CD4-positive, alpha-beta T cell treated with Interleukin-6 for 4 hours (primary cell): Measurements from ENCODE around the gene HMGCL.
"Not testable (repeated sequence)": the region's sequence is repeated elsewhere in the genome, so short reads cannot be mapped to it uniquely, and the experiment has no call there.

Source experiments
- DNase-seq: peaks from one replicate; pipeline ENCODE4 v3.0.0-alpha.2; 2020; ENCODE audit warnings: mixed read lengths

The HMGCL gene

GRCh38 chr1:23825762-23826522 lies 713 bp upstream of the HMGCL start:
- no peak for DNase-seq

- DNase-seq = no peak
Observed at GRCh38 chr1:23824711-23825075, 536 bp downstream of the HMGCL start.

GRCh38 chr1:23823767-23824166 lies 1.5 kb downstream of the HMGCL start:
- DNase-seq = no peak

GRCh38 chr1:23817633-23818032 lies 7.6 kb downstream of the HMGCL start:
- no peak for DNase-seq

GRCh38 chr1:23816906-23817305 lies 8.3 kb downstream of the HMGCL start:
- DNase-seq = no peak

GRCh38 chr1:23816361-23816760 lies 8.9 kb downstream of the HMGCL start:
- no peak for DNase-seq

GRCh38 chr1:23814016-23814415 lies 11.2 kb downstream of the HMGCL start:
- no peak for DNase-seq

GRCh38 chr1:23810818-23811540 lies 14.2 kb downstream of the HMGCL start:
- DNase-seq = peak; percentile 57

GRCh38 chr1:23809751-23810171 lies 15.5 kb downstream of the HMGCL start:
- DNase-seq = peak; percentile 87

- no peak for DNase-seq
Observed at GRCh38 chr1:23807453-23807852, 17.8 kb downstream of the HMGCL start.

GRCh38 chr1:23806280-23806679 lies 18.9 kb downstream of the HMGCL start:
- no peak for DNase-seq

GRCh38 chr1:23805025-23805424 lies 20.2 kb downstream of the HMGCL start:
- no peak for DNase-seq

- no peak for DNase-seq
Observed at GRCh38 chr1:23804183-23804835, 20.9 kb downstream of the HMGCL start.

GRCh38 chr1:23803674-23804073 lies 21.6 kb downstream of the HMGCL start:
- no peak for DNase-seq

GRCh38 chr1:23802809-23803342 lies 22.4 kb downstream of the HMGCL start:
- not testable (repeated sequence) for DNase-seq

- DNase-seq = no peak
Observed at GRCh38 chr1:23801876-23802275, 23.4 kb downstream of the HMGCL start.

- no peak for DNase-seq
Observed at GRCh38 chr1:23801338-23801748, 23.9 kb downstream of the HMGCL start.

GRCh38 chr1:23800400-23801337 lies 24.6 kb downstream of the HMGCL start, which contains the start of gene GALE:
Gene GALE, minus strand, starts transcription at chr1:23800754. Its CDS starts 1,747 bp downstream, at chr1:23799007.
- DNase-seq = peak; percentile 99

GRCh38 chr1:23799570-23800399 lies 25.4 kb downstream of the HMGCL start:
- DNase-seq = peak; percentile 42

- no peak for DNase-seq
Observed at GRCh38 chr1:23799255-23799569, 26.0 kb downstream of the HMGCL start.

- no peak for DNase-seq
Observed at GRCh38 chr1:23798662-23799142, 26.5 kb downstream of the HMGCL start.
